ENCODE measurements around the gene TUBA1B.
"Not testable (repeated sequence)": the region's sequence is repeated elsewhere in the genome, so short reads cannot be mapped to it uniquely, and the experiment has no call there.

The TUBA1B gene

GRCh38 chr12:49131051-49131893 is at the start of gene TUBA1B:
Gene TUBA1B, minus strand, starts transcription at chr12:49131395. Its CDS starts 95 bp downstream, at chr12:49131300.
- peak; percentile 77 for DNase-seq

- DNase-seq: no peak
These were observed 43.0 kb upstream of the TUBA1B start for GRCh38 chr12:49174218-49174617.

GRCh38 chr12:49170924-49171323 is 39.7 kb upstream of the TUBA1B start:
- peak; percentile 35 for DNase-seq

GRCh38 chr12:49165114-49165513 is 33.9 kb upstream of the TUBA1B start:
- no peak for DNase-seq

GRCh38 chr12:49161901-49162300 is 30.7 kb upstream of the TUBA1B start:
- not testable (repeated sequence) for DNase-seq

GRCh38 chr12:49161092-49161795 is 30.0 kb upstream of the TUBA1B start:
- peak; percentile 83 for DNase-seq

- DNase-seq: no peak
These were observed 29.2 kb upstream of the TUBA1B start for GRCh38 chr12:49160399-49160798.

- no peak for DNase-seq
These were observed 23.0 kb upstream of the TUBA1B start for GRCh38 chr12:49154221-49154620.

GRCh38 chr12:49147384-49147783 is 16.2 kb upstream of the TUBA1B start:
- DNase-seq: no peak

- no peak for DNase-seq
These were observed 15.2 kb upstream of the TUBA1B start for GRCh38 chr12:49146406-49146805.

- no peak for DNase-seq
These were observed 13.2 kb upstream of the TUBA1B start for GRCh38 chr12:49144384-49144783.

GRCh38 chr12:49138999-49139398 is 7.8 kb upstream of the TUBA1B start:
- DNase-seq: no peak

GRCh38 chr12:49138587-49138986 is 7.4 kb upstream of the TUBA1B start:
- DNase-seq: no peak

GRCh38 chr12:49137476-49137875 is 6.3 kb upstream of the TUBA1B start:
- DNase-seq: no peak

GRCh38 chr12:49136997-49137396 is 5.8 kb upstream of the TUBA1B start:
- not testable (repeated sequence) for DNase-seq

GRCh38 chr12:49133590-49133989 is 2.4 kb upstream of the TUBA1B start:
- DNase-seq: no peak

GRCh38 chr12:49133014-49133413 is 1.8 kb upstream of the TUBA1B start:
- no peak for DNase-seq

- peak; percentile 82 for DNase-seq
These were observed 783 bp upstream of the TUBA1B start for GRCh38 chr12:49131894-49132461.

- DNase-seq: peak; percentile 92
These were observed 794 bp downstream of the TUBA1B start for GRCh38 chr12:49130151-49131050.

- no peak for DNase-seq
These were observed 1.7 kb downstream of the TUBA1B start for GRCh38 chr12:49129332-49130150.

GRCh38 chr12:49127971-49128370 is 3.2 kb downstream of the TUBA1B start:
- DNase-seq: not testable (repeated sequence)

All from MV-4-11 (cell line).